ENCODE measurements around the gene AGBL5.
"Not testable (repeated sequence)": the region's sequence is repeated elsewhere in the genome, so short reads cannot be mapped to it uniquely, and the experiment has no call there.

AGBL5 gene

GRCh38 chr2:27089111-27089954 is 37.9 kb downstream of the AGBL5 start:
- DNase-seq, result no peak

DNA sequence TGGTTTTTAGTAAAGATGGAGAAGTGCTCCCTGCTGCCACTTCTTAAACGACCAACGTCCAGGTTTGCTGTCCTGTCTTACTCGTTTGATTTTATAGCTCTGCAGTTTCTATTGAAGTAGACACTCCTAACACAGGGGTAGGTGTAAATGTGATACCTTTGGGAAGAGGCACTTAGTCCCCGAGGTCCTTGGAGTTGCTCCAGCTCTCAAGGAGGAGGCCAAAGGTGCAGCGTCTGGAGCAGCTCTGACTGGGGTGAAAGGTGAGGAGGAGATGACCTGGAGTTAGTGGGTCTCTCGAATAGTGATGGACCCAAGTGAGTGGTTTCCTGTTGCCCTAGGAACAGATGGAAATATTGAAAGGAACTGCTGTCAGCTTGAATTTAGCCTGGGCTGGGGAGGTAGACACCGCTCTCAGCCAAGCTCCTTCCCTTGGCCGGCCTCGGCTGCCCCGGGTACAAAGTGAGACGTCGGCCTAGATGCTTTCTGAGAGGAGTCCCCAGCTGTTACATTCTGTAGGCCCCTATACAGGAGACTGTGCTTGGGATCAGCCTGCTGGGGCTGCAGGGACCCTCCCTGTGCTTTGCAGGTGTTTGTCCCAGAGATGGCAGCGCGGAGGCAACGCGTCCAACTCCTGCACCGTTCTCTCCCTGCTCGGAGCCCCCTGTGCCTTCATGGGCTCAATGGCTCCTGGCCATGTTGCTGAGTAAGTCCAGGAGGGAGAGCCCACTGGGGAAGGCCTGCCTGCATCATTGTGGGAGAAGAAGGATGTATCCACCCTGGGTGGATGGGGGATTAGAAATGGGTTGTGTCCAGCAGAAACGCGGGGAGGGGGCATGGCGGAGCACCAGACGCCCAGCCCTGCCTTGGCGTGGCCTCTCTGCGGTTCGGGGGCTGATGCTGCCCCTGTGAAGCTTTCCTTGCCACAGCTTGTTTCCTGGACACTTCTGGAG is 40.6 kb downstream of the AGBL5 start:
- no peak for DNase-seq

DNA sequence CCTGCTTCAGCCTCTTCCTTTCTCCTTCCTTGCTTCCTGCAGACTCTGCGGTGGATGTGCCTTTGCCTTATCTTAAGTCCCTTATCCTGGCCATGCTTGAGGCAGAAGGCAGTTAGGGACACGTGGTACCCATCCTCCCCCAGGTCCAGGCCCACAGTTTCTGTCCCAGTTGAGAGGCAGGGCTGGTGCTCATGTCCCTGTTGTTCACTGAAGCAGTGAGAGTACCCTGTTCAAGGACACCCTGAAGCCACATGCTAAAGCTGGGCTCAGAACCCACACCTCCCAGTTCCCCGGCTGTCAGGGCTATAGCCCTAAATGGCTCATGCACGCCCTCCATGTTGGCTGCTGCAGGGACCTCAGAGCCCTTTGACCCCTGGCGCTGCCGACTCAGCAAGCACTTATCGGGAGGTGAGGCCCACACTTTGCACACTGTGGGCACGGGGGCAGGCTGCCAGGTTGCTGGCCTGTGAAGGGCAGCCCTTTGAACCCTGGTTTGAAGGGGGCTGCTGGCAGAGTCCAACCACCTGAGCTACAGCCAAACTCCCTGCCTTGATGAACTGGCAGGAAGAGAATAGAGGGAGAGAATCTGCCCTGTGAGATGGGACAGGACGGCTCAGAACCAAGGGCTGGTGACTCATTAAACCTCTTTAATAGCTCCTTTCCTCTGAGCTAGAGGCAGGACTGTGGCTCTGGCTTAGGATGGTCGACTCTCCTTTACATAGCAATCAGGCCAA is 41.4 kb downstream of the AGBL5 start:
- no peak for DNase-seq

- DNase-seq, result no peak
These were observed 42.2 kb downstream of the AGBL5 start for GRCh38 chr2:27093430-27094352.

DNA sequence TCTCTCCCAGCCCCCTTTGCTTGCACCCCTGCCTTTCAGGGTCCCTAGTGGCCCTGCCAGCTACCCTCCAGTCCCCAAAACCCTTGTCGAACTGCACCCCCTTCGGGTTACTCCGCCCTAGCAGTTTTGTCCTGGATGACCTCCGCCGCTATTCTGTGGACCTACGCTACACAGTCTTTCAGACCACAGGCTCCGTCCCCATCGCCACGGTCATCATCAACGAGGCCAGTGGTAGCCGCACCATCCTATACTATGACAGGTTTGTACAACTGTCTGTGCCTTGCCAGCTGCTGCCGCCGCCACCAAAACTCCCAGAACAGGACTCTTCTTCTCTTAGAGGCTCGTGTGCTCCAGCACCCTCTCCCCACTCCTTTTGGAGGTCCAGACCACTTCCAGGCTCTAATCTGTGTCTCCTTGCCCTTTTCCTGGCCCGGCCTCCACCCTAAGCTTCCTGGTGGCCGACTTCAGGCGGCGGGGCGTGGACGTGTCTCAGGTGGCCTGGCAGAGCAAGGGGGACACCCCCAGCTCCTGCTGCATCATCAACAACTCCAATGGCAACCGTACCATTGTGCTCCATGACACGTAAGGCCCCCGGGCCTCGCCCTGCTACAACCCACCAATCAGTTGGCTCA is 43.0 kb downstream of the AGBL5 start:
- DNase-seq, result no peak

- DNase-seq, result no peak
These were observed 43.9 kb downstream of the AGBL5 start for GRCh38 chr2:27095427-27095744.

GRCh38 chr2:27095745-27096651 is 44.5 kb downstream of the AGBL5 start:
- peak in 45 of 56 donors; percentile 22 to 82 (median 51) for DNase-seq

- no peak for DNase-seq
These were observed 45.4 kb downstream of the AGBL5 start for GRCh38 chr2:27096748-27097297.

GRCh38 chr2:27097341-27097740 is 45.9 kb downstream of the AGBL5 start:
- DNase-seq, result no peak

DNA sequence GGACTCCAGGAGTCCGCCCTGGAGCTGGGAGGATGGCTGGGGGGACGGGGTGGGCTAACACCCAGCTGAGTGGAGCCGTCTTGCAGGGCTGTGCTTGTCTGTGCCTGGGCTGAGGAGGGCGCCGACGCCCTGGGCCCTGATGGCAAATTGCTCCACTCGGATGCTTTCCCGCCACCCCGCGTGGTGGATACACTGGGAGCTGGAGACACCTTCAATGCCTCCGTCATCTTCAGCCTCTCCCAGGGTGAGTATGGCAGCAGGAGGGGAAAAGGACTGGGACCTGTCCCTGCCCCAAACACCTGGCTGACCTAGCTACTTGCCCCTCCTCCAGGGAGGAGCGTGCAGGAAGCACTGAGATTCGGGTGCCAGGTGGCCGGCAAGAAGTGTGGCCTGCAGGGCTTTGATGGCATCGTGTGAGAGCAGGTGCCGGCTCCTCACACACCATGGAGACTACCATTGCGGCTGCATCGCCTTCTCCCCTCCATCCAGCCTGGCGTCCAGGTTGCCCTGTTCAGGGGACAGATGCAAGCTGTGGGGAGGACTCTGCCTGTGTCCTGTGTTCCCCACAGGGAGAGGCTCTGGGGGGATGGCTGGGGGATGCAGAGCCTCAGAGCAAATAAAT is 48.0 kb downstream of the AGBL5 start:
- no peak for DNase-seq

DNA sequence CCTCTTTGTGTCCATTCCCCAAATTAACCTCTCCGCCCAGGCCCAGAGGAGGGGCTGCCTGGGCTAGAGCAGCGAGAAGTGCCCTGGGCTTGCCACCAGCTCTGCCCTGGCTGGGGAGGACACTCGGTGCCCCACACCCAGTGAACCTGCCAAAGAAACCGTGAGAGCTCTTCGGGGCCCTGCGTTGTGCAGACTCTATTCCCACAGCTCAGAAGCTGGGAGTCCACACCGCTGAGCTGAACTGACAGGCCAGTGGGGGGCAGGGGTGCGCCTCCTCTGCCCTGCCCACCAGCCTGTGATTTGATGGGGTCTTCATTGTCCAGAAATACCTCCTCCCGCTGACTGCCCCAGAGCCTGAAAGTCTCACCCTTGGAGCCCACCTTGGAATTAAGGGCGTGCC is 48.6 kb downstream of the AGBL5 start:
- DNase-seq, result no peak

GRCh38 chr2:27102329-27102728 is 50.9 kb downstream of the AGBL5 start:
- DNase-seq, result no peak

- DNase-seq, result no peak
These were observed 54.5 kb downstream of the AGBL5 start for GRCh38 chr2:27105981-27106380.

GRCh38 chr2:27108221-27108620 is 56.8 kb downstream of the AGBL5 start:
- DNase-seq, result no peak

DNA sequence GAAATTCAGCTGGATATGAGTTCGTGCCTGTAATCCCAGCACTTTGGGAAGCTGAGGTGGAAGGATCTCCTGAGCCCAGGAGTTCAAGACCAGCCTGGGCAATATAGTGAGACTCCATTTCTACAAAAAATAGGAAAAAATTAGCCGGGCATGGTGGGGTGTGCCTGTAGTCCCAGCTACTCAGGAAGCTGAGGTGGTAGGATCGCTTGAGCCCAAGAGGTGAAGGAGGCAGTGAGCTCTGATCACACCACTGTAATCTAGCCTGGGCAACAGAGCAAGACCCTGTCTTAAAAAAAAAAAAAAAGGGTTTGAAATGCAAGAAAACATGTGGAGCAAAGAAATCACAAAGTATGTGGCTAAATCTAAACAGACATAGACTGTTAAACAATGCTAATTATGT is 57.6 kb downstream of the AGBL5 start:
- no peak for DNase-seq

DNA sequence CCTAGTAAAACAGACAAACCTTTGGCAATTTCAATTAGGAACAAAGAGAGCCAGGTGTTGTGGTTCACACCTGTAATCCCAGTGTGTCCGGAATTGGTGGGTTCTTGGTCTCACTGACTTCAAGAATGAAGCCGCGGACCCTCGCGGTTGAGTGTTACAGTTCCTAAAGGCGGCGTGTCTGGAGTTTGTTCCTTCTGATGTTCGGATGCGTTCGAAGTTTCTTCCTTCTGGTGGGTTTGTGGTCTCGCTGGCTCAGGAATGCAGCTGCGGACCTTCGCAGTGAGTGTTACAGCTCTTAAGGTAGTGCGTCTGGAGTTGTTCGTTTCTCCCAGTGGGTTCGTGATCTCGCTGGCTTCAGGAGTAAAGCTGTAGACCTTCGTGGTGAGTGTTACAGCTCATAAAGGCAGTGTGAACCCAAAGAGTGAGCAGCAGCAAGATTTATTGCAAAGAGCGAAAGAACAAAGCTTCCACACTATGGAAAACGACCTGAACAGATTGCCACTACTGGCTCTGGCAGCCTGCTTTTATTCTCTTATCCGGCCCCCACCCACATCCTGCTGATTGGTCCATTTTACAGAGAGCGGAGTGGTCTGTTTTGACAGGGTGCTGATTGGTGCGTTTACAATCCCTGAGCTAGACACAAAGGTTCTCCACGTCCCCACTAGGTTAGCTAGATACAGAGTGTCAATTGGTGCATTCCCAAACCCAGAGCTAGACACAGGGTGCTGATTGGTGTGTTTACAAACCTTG is 59.3 kb downstream of the AGBL5 start:
- DNase-seq, result not testable (repeated sequence)

DNA sequence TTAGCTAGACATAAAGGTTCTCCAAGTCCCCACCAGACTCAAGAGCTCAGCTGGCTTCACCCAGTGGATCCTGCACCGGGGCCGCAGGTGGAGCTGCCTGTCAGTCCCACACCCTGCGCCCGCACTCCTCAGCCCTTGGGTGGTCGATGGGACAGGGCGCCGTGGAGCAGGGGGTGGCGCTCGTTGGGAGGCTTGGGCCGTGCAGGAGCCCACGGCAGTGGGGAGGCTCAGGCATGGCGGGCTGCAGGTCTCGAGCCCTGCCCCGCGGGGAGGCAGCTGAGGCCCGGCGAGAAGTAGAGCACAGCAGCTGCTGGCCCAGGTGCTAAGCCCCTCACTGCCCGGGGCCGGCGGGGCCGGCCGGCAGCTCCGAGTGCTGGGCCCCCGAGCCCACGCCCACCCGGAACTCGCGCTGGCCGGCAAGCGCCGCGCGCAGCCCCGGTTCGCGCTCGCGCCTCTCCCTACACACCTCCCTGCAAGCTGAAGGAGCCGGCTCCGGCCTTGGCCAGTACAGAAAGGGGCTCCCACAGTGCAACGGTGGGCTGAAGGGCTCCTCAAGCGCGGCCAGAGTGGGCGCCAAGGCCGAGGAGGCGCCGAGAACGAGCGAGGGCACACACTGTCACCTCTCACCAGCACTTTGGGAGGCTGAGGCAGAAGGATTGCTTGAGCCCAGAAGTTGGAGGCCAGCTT is 60.1 kb downstream of the AGBL5 start:
- DNase-seq, result not testable (repeated sequence)

All from amygdala (tissue), 56 donors.